ENCODE measurements around the gene STRBP. TPM values are rescaled to one million over a fixed set of nuclear protein-coding genes. Genes with fewer than 3 reads are reported as not detected.

Gene STRBP
- total and polyA plus RNA-seq, 2 of the 4 experiments (the other 2 are of a cell fraction), result 2.1 to 2.5 TPM

GRCh38 chr9:123305879-123306278 lies 37.5 kb upstream of the STRBP start:
- Histone ChIP-seq H2BK120ac (ENCODE audit: low read depth, low read length) (no peak overlapping the region), H2BK5ac (ENCODE audit: low read depth, low read length, poor library complexity, severe bottlenecking) (no peak overlapping the region), H2AK9ac (replicated peaks; ENCODE audit: low read depth, low read length, poor library complexity) (no peak overlapping the region), H3K18ac (ENCODE audit: low read depth, low read length) (no peak overlapping the region), H3K4me2 (ENCODE audit: low read depth, low read length) (no peak overlapping the region), H3K27ac (ENCODE audit: insufficient read depth, low read length) (no peak overlapping the region), H4K91ac (ENCODE audit: insufficient read depth, low read depth, low read length) (no peak overlapping the region), H2BK20ac (ENCODE audit: low read depth, low read length) (no peak overlapping the region), H4K5ac (ENCODE audit: low read depth, low read length) (no peak overlapping the region), H2AK5ac (ENCODE audit: low read depth, low read length) (no peak overlapping the region), H3K9me3 (ENCODE audit: control insufficient read depth, insufficient read depth, low read length) (no peaks in the 10 kb centered on the region), H2AFZ (replicated peaks; ENCODE audit: low read length, poor library complexity) (no peak overlapping the region), H4K8ac (ENCODE audit: low read depth in 2 of 2, low read length in 2 of 2) (no peak overlapping the region), H2BK15ac (ENCODE audit: low read depth, low read length) (no peak overlapping the region), H4K20me1 (ENCODE audit: insufficient read depth, low read length) (no peaks in the 10 kb centered on the region), H3K14ac (replicated peaks; ENCODE audit: low read depth, low read length) (no peak overlapping the region), H3K23ac (ENCODE audit: low read depth, low read length) (no peak overlapping the region), H3K56ac (ENCODE audit: extremely low read depth, insufficient read depth, low read length) (no peak overlapping the region), H3K4me1 (ENCODE audit: control insufficient read depth, insufficient read depth, low read length) (no peaks in the 10 kb centered on the region), H3K4ac (ENCODE audit: low read depth, low read length) (no peak overlapping the region), H3K9me1 (ENCODE audit: insufficient read depth, low read length) (no peaks in the 10 kb centered on the region), H3K4me3 (ENCODE audit: insufficient read depth, low read depth, low read length) (no peak overlapping the region), H3K9ac (ENCODE audit: low read depth, low read length) (no peak overlapping the region), H3K79me1 (ENCODE audit: low read depth in 1 of 2, low read length in 2 of 2) (no peaks in the 10 kb centered on the region), H3K36me3 (ENCODE audit: control insufficient read depth, insufficient read depth, low read length) (no peaks in the 10 kb centered on the region), H3K27me3 (ENCODE audit: control insufficient read depth, insufficient read depth, low read length) (peaks cover 38% of the 10 kb centered on the region)
- POLR2A ChIA-PET (ENCODE audit: unreplicated experiment), result no interaction called here
- dilution Hi-C loops (cut with HindIII; ENCODE audit: low sequenced_read_pairs, unreplicated experiment), result no loop called here
- CTCF ChIA-PET, result no interaction called here
- no peak for ATAC-seq (ENCODE audit: low read depth)
- no TSS peak for BruUV-seq (replicated peaks)
- TF ChIP-seq, protein P1, sequence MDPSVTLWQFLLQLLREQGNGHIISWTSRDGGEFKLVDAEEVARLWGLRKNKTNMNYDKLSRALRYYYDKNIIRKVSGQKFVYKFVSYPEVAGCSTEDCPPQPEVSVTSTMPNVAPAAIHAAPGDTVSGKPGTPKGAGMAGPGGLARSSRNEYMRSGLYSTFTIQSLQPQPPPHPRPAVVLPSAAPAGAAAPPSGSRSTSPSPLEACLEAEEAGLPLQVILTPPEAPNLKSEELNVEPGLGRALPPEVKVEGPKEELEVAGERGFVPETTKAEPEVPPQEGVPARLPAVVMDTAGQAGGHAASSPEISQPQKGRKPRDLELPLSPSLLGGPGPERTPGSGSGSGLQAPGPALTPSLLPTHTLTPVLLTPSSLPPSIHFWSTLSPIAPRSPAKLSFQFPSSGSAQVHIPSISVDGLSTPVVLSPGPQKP (IDR thresholded peaks at IDR 0.05; ENCODE audit: borderline replicate concordance, low read depth, low read length), result no peak
- TF ChIP-seq RCOR1 (IDR thresholded peaks at IDR 0.05; ENCODE audit: insufficient replicate concordance, low read length) (no peak), CHD1 (IDR thresholded peaks at IDR 0.05; ENCODE audit: low read depth, low read length) (no peak), CEBPB (IDR thresholded peaks at IDR 0.05; ENCODE audit: low read depth, low read length) (no peak), SMC3 (IDR thresholded peaks at IDR 0.05; ENCODE audit: low read depth, low read length) (no peak), BHLHE40 (IDR thresholded peaks at IDR 0.05; ENCODE audit: low read depth, low read length) (no peak)
- TF ChIP-seq, protein P2, sequence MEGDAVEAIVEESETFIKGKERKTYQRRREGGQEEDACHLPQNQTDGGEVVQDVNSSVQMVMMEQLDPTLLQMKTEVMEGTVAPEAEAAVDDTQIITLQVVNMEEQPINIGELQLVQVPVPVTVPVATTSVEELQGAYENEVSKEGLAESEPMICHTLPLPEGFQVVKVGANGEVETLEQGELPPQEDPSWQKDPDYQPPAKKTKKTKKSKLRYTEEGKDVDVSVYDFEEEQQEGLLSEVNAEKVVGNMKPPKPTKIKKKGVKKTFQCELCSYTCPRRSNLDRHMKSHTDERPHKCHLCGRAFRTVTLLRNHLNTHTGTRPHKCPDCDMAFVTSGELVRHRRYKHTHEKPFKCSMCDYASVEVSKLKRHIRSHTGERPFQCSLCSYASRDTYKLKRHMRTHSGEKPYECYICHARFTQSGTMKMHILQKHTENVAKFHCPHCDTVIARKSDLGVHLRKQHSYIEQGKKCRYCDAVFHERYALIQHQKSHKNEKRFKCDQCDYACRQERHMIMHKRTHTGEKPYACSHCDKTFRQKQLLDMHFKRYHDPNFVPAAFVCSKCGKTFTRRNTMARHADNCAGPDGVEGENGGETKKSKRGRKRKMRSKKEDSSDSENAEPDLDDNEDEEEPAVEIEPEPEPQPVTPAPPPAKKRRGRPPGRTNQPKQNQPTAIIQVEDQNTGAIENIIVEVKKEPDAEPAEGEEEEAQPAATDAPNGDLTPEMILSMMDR (conservative IDR thresholded peaks at IDR 0.05; ENCODE audit: low read depth, low read length), result no peak
- intact Hi-C loops (cut with micrococcal nuclease), result no loop called here
- DNase-seq, result no peak
- WGBS, 2 experiments (ENCODE audit: extremely low coverage in 2 of 2, insufficient read length in 1 of 2), result 80% methylated on average over 1 of the region's 4 CpGs; no CpG with 5 or more reads in 1 of the 2 experiments
- in situ Hi-C loops (cut with MboI; ENCODE audit: low sequenced_read_pairs), result no loop called here

Data from IMR-90 (cell line).